ENCODE data around the gene CTSW.

CTSW gene

GRCh38 chr11:65854161-65854592 lies 25.5 kb upstream of the CTSW start:
- no peak for TF ChIP-seq CTCF (IDR thresholded peaks at IDR 0.05)

- TF ChIP-seq CTCF (IDR thresholded peaks at IDR 0.05) = no peak
Measured at GRCh38 chr11:65854852-65855837, 24.5 kb upstream of the CTSW start.

DNA sequence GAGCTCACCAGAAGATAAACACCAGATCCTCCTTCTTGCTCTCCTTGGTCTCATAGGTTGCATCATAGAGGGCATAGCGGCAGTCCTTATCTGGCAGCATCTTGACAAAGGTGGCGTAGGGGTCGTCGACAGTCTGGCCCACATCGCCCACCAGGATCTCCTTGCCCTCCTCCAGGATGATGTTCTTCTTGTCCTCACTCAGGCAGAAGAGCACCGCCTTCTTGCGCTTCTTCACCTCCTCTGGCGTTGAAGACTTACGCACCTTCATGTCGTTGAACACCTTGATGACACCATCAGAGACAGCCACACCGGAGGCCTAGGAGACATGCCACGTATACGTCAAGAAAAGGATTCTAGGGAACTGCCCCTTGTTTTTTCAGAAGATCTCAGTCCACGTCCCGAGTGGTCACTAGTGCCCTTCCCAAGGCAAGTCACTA lies 23.7 kb upstream of the CTSW start:
- no peak for TF ChIP-seq CTCF (IDR thresholded peaks at IDR 0.05)

- no peak for TF ChIP-seq CTCF (IDR thresholded peaks at IDR 0.05)
Measured at GRCh38 chr11:65856689-65857499, 22.7 kb upstream of the CTSW start.

GRCh38 chr11:65857500-65857852 lies 22.2 kb upstream of the CTSW start:
- no peak for TF ChIP-seq CTCF (IDR thresholded peaks at IDR 0.05)

- no peak for TF ChIP-seq CTCF (IDR thresholded peaks at IDR 0.05)
Measured at GRCh38 chr11:65857853-65858680, 21.6 kb upstream of the CTSW start, which contains the start of gene CFL1. Gene CFL1, minus strand, starts transcription at chr11:65858180. Its CDS starts 81 bp downstream, at chr11:65858099.

- TF ChIP-seq CTCF (IDR thresholded peaks at IDR 0.05) = no peak
Measured at GRCh38 chr11:65858681-65859087, 21.0 kb upstream of the CTSW start.
